GM12878 (cell line): ENCODE results near the gene AP3B1.

Experiments used
- FOS ChIP-seq: IDR thresholded peaks from 3 replicates; pipeline ENCODE4 v1.6.1; 2011; ENCODE audit warnings: borderline replicate concordance; ENCODE audit not compliant: insufficient read length; ENCODE audit errors: extremely low read depth
- TF ChIP-seq, protein P1 (sequence below): IDR thresholded peaks from 2 replicates; pipeline ENCODE4 v1.6.1; 2012; ENCODE audit warnings: low read depth, low read length, improper control_type of control experiment
- TF ChIP-seq, protein P2 (sequence below), 3 experiments: IDR thresholded peaks in 2 of 3; conservative IDR thresholded peaks in 1 of 3; 2 replicates each; pipeline ENCODE4 v1.5.1; 2011; ENCODE audit warnings: low read depth in 3 of 3, low read length in 3 of 3, mild to moderate bottlenecking in 3 of 3, control low read depth in 2 of 3, moderate library complexity in 2 of 3, inconsistent platforms in 1 of 3, mixed read lengths in 1 of 3; ENCODE audit not compliant: control insufficient read depth in 2 of 3, insufficient read depth in 1 of 3; ENCODE audit errors: extremely low read depth in 1 of 3

DNA sequence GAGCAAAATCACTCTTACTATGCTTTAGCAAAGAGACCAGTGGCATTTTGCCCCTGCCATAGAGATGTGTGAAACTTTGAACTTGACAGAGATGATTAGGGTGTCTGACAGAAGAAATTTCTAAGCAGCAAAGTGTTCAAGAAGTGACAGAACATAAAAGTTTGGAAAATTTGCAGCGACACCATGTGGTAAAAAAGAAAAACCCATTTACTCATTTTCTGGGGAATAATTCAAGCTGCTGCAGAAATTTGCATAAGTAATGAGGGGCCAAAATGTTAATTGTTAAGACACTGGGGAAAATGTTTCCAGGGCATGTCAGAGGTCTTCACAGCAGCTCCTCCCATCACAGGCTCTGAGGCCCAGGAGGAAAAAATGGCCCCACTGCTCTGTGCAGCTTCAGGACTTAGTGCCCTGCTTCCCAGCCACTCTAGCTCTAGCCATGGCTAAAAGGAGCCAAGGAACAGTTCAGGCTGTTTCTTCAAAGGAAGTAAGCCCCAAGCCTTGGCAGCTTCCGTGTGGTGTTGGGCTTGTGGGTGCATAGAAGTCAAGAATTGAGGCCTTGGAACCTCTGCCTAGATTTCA, 6.1 kb upstream of the AP3B1 start:
- TF ChIP-seq, protein P1, sequence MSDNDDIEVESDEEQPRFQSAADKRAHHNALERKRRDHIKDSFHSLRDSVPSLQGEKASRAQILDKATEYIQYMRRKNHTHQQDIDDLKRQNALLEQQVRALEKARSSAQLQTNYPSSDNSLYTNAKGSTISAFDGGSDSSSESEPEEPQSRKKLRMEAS: no peak
- TF ChIP-seq, protein P2, sequence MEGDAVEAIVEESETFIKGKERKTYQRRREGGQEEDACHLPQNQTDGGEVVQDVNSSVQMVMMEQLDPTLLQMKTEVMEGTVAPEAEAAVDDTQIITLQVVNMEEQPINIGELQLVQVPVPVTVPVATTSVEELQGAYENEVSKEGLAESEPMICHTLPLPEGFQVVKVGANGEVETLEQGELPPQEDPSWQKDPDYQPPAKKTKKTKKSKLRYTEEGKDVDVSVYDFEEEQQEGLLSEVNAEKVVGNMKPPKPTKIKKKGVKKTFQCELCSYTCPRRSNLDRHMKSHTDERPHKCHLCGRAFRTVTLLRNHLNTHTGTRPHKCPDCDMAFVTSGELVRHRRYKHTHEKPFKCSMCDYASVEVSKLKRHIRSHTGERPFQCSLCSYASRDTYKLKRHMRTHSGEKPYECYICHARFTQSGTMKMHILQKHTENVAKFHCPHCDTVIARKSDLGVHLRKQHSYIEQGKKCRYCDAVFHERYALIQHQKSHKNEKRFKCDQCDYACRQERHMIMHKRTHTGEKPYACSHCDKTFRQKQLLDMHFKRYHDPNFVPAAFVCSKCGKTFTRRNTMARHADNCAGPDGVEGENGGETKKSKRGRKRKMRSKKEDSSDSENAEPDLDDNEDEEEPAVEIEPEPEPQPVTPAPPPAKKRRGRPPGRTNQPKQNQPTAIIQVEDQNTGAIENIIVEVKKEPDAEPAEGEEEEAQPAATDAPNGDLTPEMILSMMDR (IDR thresholded peaks at IDR 0.05 in 2 of 3, conservative IDR thresholded peaks at IDR 0.05 in 1 of 3; ENCODE audit: control insufficient read depth in 2 of 3, extremely low read depth in 1 of 3, insufficient read depth in 1 of 3, low read depth in 3 of 3, low read length in 3 of 3): peak in 2 of 3 experiments; percentile 30 to 33; a peak in 3 of 6 replicates
- TF ChIP-seq FOS: no peak
